ENCODE data around the gene DNAJC1.

Gene DNAJC1

DNA sequence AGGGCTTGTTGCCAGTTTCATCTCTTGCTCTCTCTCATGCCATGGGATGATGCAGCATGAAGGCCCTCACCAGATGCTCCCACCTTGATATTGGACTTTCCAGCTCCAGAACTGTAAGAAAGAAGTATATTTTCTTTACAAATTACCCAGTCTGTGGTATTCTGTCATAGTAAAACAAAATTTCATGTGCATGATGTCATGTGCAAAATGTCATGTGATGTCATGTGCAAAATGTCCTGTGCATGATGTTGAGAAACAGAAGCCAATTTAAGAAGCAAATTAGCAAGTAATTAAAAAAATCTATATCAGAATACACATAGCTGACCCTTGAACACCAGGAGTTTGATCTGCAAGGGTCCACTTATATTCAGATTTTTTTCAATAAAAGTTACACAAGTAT is 56.6 kb downstream of the DNAJC1 start:
- Histone ChIP-seq H3K79me2 (ENCODE audit: low read length) (peaks cover 91% of the 10 kb centered on the region), H3K9me3 (replicated peaks; ENCODE audit: insufficient read depth, low read length) (0 out of 2 replicates have a peak, but pooled peaks cover under 1% of the 10 kb centered on the region), H3K27me3 (replicated peaks; ENCODE audit: insufficient read depth, low read length) (no peaks in the 10 kb centered on the region), H3K27ac (ENCODE audit: low read length) (no peak overlapping the region), H4K20me1 (ENCODE audit: insufficient read depth, low read length) (peaks cover 11% of the 10 kb centered on the region; the same call in 1 of the 2 replicates), H3F3A (ENCODE audit: insufficient read depth, low read length) (peaks cover 13% of the 10 kb centered on the region; the same call in 1 of the 2 replicates), H3K9ac (ENCODE audit: low read length) (no peak overlapping the region), H3K4me1 (ENCODE audit: low read length) (peaks cover 20% of the 10 kb centered on the region), H3K4me2 (ENCODE audit: low read depth, low read length) (no peak overlapping the region), H3K9me2 (replicated peaks; ENCODE audit: insufficient read depth, low read length) (no peaks in the 10 kb centered on the region), H2AFZ (ENCODE audit: low read length) (no peak overlapping the region), H3K4me3 (ENCODE audit: low read length) (no peak overlapping the region), H3K36me3 (replicated peaks; ENCODE audit: insufficient read depth, low read length) (no peaks in the 10 kb centered on the region)
- no peak for TF ChIP-seq EZH2phosphoT487 (IDR thresholded peaks at IDR 0.05; ENCODE audit: low read length)
- TF ChIP-seq EZH2 (optimal IDR thresholded peaks at IDR 0.05; ENCODE audit: low read depth, low read length) = no peak
- TF ChIP-seq, protein P1, sequence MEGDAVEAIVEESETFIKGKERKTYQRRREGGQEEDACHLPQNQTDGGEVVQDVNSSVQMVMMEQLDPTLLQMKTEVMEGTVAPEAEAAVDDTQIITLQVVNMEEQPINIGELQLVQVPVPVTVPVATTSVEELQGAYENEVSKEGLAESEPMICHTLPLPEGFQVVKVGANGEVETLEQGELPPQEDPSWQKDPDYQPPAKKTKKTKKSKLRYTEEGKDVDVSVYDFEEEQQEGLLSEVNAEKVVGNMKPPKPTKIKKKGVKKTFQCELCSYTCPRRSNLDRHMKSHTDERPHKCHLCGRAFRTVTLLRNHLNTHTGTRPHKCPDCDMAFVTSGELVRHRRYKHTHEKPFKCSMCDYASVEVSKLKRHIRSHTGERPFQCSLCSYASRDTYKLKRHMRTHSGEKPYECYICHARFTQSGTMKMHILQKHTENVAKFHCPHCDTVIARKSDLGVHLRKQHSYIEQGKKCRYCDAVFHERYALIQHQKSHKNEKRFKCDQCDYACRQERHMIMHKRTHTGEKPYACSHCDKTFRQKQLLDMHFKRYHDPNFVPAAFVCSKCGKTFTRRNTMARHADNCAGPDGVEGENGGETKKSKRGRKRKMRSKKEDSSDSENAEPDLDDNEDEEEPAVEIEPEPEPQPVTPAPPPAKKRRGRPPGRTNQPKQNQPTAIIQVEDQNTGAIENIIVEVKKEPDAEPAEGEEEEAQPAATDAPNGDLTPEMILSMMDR (IDR thresholded peaks at IDR 0.05; ENCODE audit: low read length) = no peak
- no peak for DNase-seq

DNA sequence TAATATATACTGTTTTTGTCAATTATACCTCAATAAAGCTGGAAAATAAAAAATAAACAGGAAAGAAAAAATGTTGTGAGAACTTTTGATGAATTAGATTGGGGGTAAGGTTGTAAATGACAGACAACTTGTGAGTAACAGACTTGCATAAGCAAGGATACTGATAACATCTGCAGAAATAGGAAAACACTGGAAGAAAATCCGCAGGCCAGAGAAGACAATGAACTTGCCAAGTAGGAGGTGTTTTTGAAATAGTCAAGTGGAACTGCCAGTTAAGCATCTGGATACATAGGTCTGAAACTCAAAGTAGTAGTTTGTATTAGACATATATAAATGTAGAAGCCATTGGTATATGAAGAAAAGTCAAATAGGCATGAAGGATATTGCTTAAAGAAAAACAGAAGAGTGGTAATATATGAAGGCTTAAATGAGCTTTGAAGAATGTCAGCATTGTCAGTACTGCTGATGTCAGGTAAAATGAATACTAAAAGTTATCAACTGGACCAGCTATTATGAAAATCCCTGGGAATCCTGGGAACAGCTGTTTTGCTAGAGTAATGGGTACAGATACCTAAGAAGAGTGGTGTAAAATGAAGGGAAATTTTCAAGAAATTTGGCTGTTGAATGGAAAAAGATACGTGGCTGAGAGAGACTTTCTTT is 58.7 kb downstream of the DNAJC1 start:
- Histone ChIP-seq H3K4me3 (ENCODE audit: low read length) (no peak overlapping the region), H3K79me2 (ENCODE audit: low read length) (peaks cover 89% of the 10 kb centered on the region), H2AFZ (ENCODE audit: low read length) (no peak overlapping the region), H3K9me2 (replicated peaks; ENCODE audit: insufficient read depth, low read length) (no peaks in the 10 kb centered on the region), H3K9ac (ENCODE audit: low read length) (no peak overlapping the region), H3K27me3 (replicated peaks; ENCODE audit: insufficient read depth, low read length) (no peaks in the 10 kb centered on the region), H3K4me2 (ENCODE audit: low read depth, low read length) (no peak overlapping the region), H3K4me1 (ENCODE audit: low read length) (peaks cover 15% of the 10 kb centered on the region), H3K36me3 (replicated peaks; ENCODE audit: insufficient read depth, low read length) (no peaks in the 10 kb centered on the region), H3K9me3 (replicated peaks; ENCODE audit: insufficient read depth, low read length) (0 out of 2 replicates have a peak, but pooled peaks cover 2% of the 10 kb centered on the region), H3F3A (ENCODE audit: insufficient read depth, low read length) (peaks cover 13% of the 10 kb centered on the region; the same call in 1 of the 2 replicates), H3K27ac (ENCODE audit: low read length) (no peak overlapping the region), H4K20me1 (ENCODE audit: insufficient read depth, low read length) (peaks cover 11% of the 10 kb centered on the region; the same call in 1 of the 2 replicates)
- TF ChIP-seq EZH2phosphoT487 (IDR thresholded peaks at IDR 0.05; ENCODE audit: low read length) (no peak), EZH2 (optimal IDR thresholded peaks at IDR 0.05; ENCODE audit: low read depth, low read length) (no peak)
- TF ChIP-seq, protein P1 (IDR thresholded peaks at IDR 0.05; ENCODE audit: low read length) = no peak
- no peak for DNase-seq

DNA sequence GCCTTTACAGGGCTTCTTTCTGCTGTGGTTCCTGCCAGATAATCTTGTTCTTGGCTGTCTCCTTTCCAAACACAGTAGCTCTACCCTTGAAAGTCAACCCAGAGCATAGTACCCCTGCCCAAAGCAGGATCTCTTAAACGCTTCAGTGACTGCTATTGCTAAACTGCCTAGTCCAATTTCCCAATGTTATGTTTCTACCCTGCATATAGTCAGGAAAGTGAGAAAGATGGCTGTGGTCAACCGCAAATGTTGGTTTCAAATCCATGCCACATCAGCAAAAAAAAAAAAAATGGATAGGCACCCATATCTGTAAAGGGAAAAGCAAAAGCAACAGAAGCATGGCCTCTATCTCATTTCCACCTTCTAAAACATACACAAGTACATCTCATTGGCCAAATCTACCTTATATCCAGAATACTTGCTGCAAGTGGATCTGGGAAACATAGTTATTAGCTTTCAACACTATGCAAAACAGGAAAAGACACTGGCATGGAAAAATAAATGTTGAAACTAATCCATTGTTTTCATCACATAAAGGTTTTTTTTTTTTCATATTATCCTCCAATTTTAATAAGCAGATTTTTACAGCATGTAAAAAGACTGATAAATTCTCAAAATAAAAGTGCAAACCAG is 59.8 kb downstream of the DNAJC1 start:
- H3K9me2 ChIP-seq (replicated peaks; ENCODE audit: insufficient read depth, low read length) = no peaks in the 10 kb centered on the region
- H2AFZ ChIP-seq (ENCODE audit: low read length) = no peak overlapping the region
- peak overlapping the region; percentile 20; the same call in 1 of the 2 replicates for H3K4me2 ChIP-seq (ENCODE audit: low read depth, low read length)
- no peak for DNase-seq
- H3K4me1 ChIP-seq (ENCODE audit: low read length) = peaks cover 15% of the 10 kb centered on the region
- peaks cover 11% of the 10 kb centered on the region; the same call in 1 of the 2 replicates for H4K20me1 ChIP-seq (ENCODE audit: insufficient read depth, low read length)
- TF ChIP-seq, protein P1 (IDR thresholded peaks at IDR 0.05; ENCODE audit: low read length) = no peak
- TF ChIP-seq EZH2phosphoT487 (IDR thresholded peaks at IDR 0.05; ENCODE audit: low read length) = no peak
- no peak for TF ChIP-seq EZH2 (optimal IDR thresholded peaks at IDR 0.05; ENCODE audit: low read depth, low read length)
- peaks cover 13% of the 10 kb centered on the region; the same call in 1 of the 2 replicates for H3F3A ChIP-seq (ENCODE audit: insufficient read depth, low read length)
- H3K27me3 ChIP-seq (replicated peaks; ENCODE audit: insufficient read depth, low read length) = no peaks in the 10 kb centered on the region
- no peak overlapping the region for H3K4me3 ChIP-seq (ENCODE audit: low read length)
- no peaks in the 10 kb centered on the region for H3K36me3 ChIP-seq (replicated peaks; ENCODE audit: insufficient read depth, low read length)
- H3K27ac ChIP-seq (ENCODE audit: low read length) = peak overlapping the region; percentile 8; the same call in 1 of the 2 replicates
- H3K79me2 ChIP-seq (ENCODE audit: low read length) = peaks cover 91% of the 10 kb centered on the region
- H3K9ac ChIP-seq (ENCODE audit: low read length) = no peak overlapping the region
- 0 out of 2 replicates have a peak, but pooled peaks cover 2% of the 10 kb centered on the region for H3K9me3 ChIP-seq (replicated peaks; ENCODE audit: insufficient read depth, low read length)
